Panc1 (cell line): ENCODE results near the gene ZNF441. TPM values are rescaled to one million over a fixed set of nuclear protein-coding genes. Genes with fewer than 3 reads are reported as not detected.

Source experiments
- ATAC-seq: fragments of 200-7000 bp; cut with Tn5 transposase; 2 replicates; pipeline ENCODE4 v1.9.1; 2020; ENCODE audit warnings: mild to moderate bottlenecking, moderate library complexity
- BruUV-seq: library from RNA; stranded (reverse); fragments of 400-500 nt; replicated peaks from 2 replicates; lab custom pipeline; 2021; lab: Mats Ljungman, UMichigan
- CTCF ChIA-PET: fragments of 300-600 bp; sonication (Branson Sonifier 250); formaldehyde crosslinking; loops from one replicate; lab custom pipeline; 2022; ENCODE audit warnings: antibody characterized with exemption; lab: Charles Lee
- POLR2A ChIA-PET: fragments of 300-600 bp; sonication (Branson Sonifier 250); formaldehyde crosslinking; loops from one replicate; lab custom pipeline; 2022; ENCODE audit warnings: antibody characterized with exemption; lab: Charles Lee
- DNase-seq: peaks from one replicate; pipeline ENCODE4 v3.0.0-alpha.2; 2010; ENCODE audit warnings: low read depth, low spot score
- H3K27ac ChIP-seq: 2 replicates; pipeline ENCODE4 v1.5.1; 2011; ENCODE audit warnings: mild to moderate bottlenecking, low read length, inconsistent platforms
- H3K27me3 ChIP-seq: fragments of 200-500 bp; sonication (Bioruptor generic); 2 replicates; pipeline ENCODE4 v1.6.0; 2014; ENCODE audit warnings: low read length, inconsistent platforms; ENCODE audit not compliant: control insufficient read depth, insufficient read depth
- H3K36me3 ChIP-seq: fragments of 200-500 bp; sonication (Bioruptor generic); 2 replicates; pipeline ENCODE4 v1.5.1; 2014; ENCODE audit warnings: inconsistent platforms, mild to moderate bottlenecking, low read length, moderate library complexity; ENCODE audit not compliant: control insufficient read depth, insufficient read depth
- H3K4me1 ChIP-seq: 2 replicates; pipeline ENCODE4 v1.5.1; 2011; ENCODE audit warnings: inconsistent platforms, mild to moderate bottlenecking, low read length, moderate library complexity; ENCODE audit not compliant: control insufficient read depth, insufficient read depth
- H3K4me3 ChIP-seq, 2 experiments: 2 replicates each; pipeline ENCODE4 v1.5.1; 2011 to 2012; ENCODE audit warnings: low read depth in 2 of 2, low read length in 2 of 2, mild to moderate bottlenecking in 2 of 2, inconsistent platforms in 1 of 2, moderate library complexity in 1 of 2
- H3K9me3 ChIP-seq: fragments of 200-500 bp; sonication (Bioruptor generic); 2 replicates; pipeline ENCODE4 v1.5.1; 2014; ENCODE audit warnings: low read depth, mild to moderate bottlenecking, inconsistent platforms, low read length, moderate library complexity; ENCODE audit not compliant: control insufficient read depth, insufficient read depth
- POLR2AphosphoS5 ChIP-seq: IDR thresholded peaks from 2 replicates; pipeline ENCODE4 v1.6.1; 2012; ENCODE audit warnings: mild to moderate bottlenecking, low read depth, low read length, moderate library complexity
- SIN3A ChIP-seq: IDR thresholded peaks from 2 replicates; pipeline ENCODE4 v1.6.1; 2012; ENCODE audit warnings: low read depth, mild to moderate bottlenecking, low read length, moderate library complexity, borderline replicate concordance; ENCODE audit not compliant: insufficient read depth
- TCF7L2 ChIP-seq: IDR thresholded peaks from 2 replicates; pipeline ENCODE4 v1.6.1; 2011; ENCODE audit warnings: mild to moderate bottlenecking, low read depth, low read length, inconsistent platforms
- in situ Hi-C: cut with HindIII; loops from 2 replicates; pipeline ENCODE4 v1.10.0; 2016; ENCODE audit warnings: low sequenced_read_pairs, low pct_unique_long_range_greater_than_20kb
- intact Hi-C: fragments of 100-400 bp; cut with micrococcal nuclease; formaldehyde crosslinking; loops from one replicate; pipeline ENCODE4 v1.10.0; 2022; ENCODE audit not compliant: unreplicated experiment
- total RNA-seq: library from RNA; stranded (reverse); gene quantifications from one replicate; pipeline ENCODE4 v1.2.1, GENCODE V29; 2021; ENCODE audit not compliant: unreplicated experiment
- TF ChIP-seq, protein P1 (sequence below): fragments of 450-650 bp; IDR thresholded peaks from 2 replicates; pipeline ENCODE4 v1.5.1; 2017; ENCODE audit warnings: mild to moderate bottlenecking
- TF ChIP-seq, protein P2 (sequence below), 2 experiments: IDR thresholded peaks; 2 replicates each; pipeline ENCODE4 v1.6.1; 2011 to 2012; ENCODE audit warnings: low read depth in 2 of 2, control low read depth in 1 of 2, low read length in 1 of 2, mild to moderate bottlenecking in 1 of 2, moderate library complexity in 1 of 2; ENCODE audit not compliant: insufficient read depth in 1 of 2

The ZNF441 gene
- total RNA-seq, 1 experiment from 2014 or later, result 2.8 TPM

DNA sequence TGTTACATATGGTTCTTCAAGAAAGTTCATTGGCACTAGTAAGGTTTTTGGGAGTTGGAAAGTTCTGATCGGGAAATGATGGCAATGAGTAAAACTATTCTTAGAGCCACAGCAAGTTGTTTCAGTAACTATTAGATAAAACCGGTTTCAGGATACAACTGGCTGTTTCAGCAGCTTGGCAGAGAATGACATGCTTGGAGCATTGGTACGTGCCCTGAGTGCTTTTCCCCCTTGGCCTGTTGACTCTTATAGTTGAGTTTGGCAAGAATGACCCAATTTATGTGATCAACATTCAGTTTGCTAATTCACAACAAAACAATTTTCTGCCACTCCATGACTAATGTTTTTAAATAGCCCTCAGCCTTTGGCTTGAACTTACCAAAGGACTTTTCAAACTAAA, 20.7 kb downstream of the ZNF441 start:
- ChIA-PET POLR2A (no interaction called here), CTCF (no interaction called here)
- no TSS peak for BruUV-seq
- intact Hi-C loops, result no loop called here
- Histone ChIP-seq H3K9me3 (peaks cover 24% of the 10 kb centered on the region), H3K4me1 (no peaks in the 10 kb centered on the region), H3K27ac (no peak overlapping the region), H3K4me3 (no peak overlapping the region), H3K27me3 (no peaks in the 10 kb centered on the region), H3K36me3 (no peaks in the 10 kb centered on the region)
- DNase-seq, result no peak
- TF ChIP-seq, protein P1, sequence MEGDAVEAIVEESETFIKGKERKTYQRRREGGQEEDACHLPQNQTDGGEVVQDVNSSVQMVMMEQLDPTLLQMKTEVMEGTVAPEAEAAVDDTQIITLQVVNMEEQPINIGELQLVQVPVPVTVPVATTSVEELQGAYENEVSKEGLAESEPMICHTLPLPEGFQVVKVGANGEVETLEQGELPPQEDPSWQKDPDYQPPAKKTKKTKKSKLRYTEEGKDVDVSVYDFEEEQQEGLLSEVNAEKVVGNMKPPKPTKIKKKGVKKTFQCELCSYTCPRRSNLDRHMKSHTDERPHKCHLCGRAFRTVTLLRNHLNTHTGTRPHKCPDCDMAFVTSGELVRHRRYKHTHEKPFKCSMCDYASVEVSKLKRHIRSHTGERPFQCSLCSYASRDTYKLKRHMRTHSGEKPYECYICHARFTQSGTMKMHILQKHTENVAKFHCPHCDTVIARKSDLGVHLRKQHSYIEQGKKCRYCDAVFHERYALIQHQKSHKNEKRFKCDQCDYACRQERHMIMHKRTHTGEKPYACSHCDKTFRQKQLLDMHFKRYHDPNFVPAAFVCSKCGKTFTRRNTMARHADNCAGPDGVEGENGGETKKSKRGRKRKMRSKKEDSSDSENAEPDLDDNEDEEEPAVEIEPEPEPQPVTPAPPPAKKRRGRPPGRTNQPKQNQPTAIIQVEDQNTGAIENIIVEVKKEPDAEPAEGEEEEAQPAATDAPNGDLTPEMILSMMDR, result no peak
- TF ChIP-seq SIN3A (no peak), TCF7L2 (no peak), POLR2AphosphoS5 (no peak)
- TF ChIP-seq, protein P2, sequence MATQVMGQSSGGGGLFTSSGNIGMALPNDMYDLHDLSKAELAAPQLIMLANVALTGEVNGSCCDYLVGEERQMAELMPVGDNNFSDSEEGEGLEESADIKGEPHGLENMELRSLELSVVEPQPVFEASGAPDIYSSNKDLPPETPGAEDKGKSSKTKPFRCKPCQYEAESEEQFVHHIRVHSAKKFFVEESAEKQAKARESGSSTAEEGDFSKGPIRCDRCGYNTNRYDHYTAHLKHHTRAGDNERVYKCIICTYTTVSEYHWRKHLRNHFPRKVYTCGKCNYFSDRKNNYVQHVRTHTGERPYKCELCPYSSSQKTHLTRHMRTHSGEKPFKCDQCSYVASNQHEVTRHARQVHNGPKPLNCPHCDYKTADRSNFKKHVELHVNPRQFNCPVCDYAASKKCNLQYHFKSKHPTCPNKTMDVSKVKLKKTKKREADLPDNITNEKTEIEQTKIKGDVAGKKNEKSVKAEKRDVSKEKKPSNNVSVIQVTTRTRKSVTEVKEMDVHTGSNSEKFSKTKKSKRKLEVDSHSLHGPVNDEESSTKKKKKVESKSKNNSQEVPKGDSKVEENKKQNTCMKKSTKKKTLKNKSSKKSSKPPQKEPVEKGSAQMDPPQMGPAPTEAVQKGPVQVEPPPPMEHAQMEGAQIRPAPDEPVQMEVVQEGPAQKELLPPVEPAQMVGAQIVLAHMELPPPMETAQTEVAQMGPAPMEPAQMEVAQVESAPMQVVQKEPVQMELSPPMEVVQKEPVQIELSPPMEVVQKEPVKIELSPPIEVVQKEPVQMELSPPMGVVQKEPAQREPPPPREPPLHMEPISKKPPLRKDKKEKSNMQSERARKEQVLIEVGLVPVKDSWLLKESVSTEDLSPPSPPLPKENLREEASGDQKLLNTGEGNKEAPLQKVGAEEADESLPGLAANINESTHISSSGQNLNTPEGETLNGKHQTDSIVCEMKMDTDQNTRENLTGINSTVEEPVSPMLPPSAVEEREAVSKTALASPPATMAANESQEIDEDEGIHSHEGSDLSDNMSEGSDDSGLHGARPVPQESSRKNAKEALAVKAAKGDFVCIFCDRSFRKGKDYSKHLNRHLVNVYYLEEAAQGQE (IDR thresholded peaks at IDR 0.05; ENCODE audit: insufficient read depth in 1 of 2, low read depth in 2 of 2, low read length in 1 of 2), result no peak
- ATAC-seq, result no peak
- in situ Hi-C loops, result no loop called here

DNA sequence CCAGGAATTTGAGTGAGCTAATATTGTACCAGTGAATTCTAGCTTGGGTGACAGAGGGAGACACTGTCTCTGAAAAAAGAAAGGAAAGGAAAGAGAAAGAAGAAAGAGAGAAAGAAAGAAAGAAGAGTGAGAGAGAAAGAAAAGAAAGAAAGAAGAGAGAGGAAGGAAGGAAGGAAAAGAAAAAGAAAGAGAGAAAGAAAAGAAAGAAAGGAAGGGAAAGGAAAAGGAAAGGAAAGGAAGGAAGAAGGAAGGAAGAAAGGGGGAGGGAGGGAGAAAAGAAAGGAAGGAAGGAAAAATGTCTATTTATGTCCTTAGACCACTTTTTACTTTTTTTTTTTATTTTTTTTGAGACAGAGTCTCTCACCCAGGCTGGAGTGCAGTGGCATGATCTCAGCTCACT, 26.1 kb downstream of the ZNF441 start:
- BruUV-seq, result no TSS peak
- no peak for ATAC-seq
- ChIA-PET CTCF (interaction anchor here (0.7 kb wide), 1 partner anchor 191 kb away, joined by 8 read pairs; no protein-coding TSS in a partner anchor), POLR2A (no interaction called here)
- H3K9me3 ChIP-seq, result no peaks in the 10 kb centered on the region
- H3K36me3 ChIP-seq, result no peaks in the 10 kb centered on the region
- intact Hi-C loops, result no loop called here
- in situ Hi-C loops, result no loop called here
- H3K27me3 ChIP-seq, result no peaks in the 10 kb centered on the region
- TF ChIP-seq, protein P2 (IDR thresholded peaks at IDR 0.05; ENCODE audit: insufficient read depth in 1 of 2, low read depth in 2 of 2, low read length in 1 of 2), result no peak
- TF ChIP-seq POLR2AphosphoS5, result no peak
- TF ChIP-seq, protein P1, result no peak
- no peak for TF ChIP-seq SIN3A
- TF ChIP-seq TCF7L2, result no peak
- DNase-seq, result no peak
- no peak overlapping the region for H3K4me3 ChIP-seq
- peaks cover 7% of the 10 kb centered on the region for H3K4me1 ChIP-seq
- H3K27ac ChIP-seq, result no peak overlapping the region
